ENCODE results near the gene ZNF438. TPM values are rescaled to one million over a fixed set of nuclear protein-coding genes. Genes with fewer than 3 reads are reported as not detected.
"Not testable (repeated sequence)": the region's sequence is repeated elsewhere in the genome, so short reads cannot be mapped to it uniquely, and the experiment has no call there.

ZNF438 gene
- total RNA-seq, 2 donors from 2014 or later = 10.6 to 14.5 TPM

DNA sequence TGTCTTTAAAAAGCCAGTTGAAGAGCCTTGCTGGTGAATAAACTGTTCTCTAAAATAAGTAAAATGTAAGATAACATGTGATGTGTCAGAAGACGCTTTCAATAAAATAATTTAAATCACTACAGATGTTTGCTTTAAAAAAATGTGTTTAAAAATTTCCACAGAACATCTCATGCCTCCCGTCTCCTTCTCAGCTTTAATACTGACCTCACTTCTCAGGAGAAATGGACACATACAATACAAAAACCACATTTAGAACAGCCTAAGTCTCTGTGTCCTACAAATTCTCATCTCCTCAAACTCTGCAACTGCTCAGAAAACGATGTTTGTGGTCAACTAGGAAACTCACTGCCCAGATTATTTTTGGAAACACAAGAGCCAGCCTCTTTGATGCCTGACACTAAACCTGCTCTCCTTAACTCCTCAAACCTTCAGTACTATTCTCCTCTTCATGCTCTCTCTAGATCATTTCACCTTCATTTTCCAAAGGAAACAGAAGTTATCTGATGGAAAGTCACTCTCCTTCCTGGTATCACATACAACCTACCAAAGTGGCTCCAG lies 120.3 kb downstream of the ZNF438 start:
- H3K27ac ChIP-seq = no peak overlapping the region
- ATAC-seq (ENCODE audit: insufficient number of reproducible peaks, low FRiP score, low read depth) = no peak

DNA sequence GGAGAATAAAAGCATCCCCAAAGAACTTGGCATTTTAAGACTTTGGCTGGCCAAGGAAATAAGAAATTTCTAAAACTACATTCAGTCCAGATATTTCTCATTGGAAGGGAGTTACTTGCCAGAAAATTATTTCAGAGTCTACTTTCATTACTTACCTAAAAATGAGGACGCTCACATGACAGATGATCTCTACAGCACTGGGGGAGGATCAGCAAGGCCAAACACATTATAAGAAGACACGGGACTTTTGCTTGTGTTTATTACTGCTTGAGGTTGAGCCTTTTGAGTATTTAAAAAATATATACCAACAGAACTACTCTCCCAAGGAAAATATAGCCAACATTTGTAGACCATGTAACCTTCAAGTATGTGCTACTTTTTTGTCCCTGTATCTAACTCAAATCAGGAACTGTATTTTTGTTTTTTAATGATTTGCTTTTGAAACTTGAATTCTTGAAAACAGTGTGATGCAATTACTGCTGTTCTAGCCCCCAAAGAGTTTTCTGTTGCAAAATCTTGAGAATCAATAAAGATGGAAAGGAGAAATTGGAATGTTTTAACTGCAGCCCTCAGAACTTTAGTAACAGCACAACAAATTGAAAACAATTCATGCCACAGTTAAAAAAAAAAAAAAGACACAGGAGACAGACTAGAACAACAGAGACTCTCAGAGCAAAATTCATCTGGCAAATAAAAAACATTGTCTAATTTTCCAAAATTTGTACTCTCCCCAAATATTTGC lies 128.1 kb downstream of the ZNF438 start:
- TF ChIP-seq CTCF (IDR thresholded peaks at IDR 0.05) = no peak
- Histone ChIP-seq H3K4me1 (ENCODE audit: control insufficient read depth in 1 of 2, low read depth in 2 of 2) (no peaks in the 10 kb centered on the region), H3K4me3 (no peak overlapping the region), H3K36me3 (peaks cover 11% of the 10 kb centered on the region), H3K9me3 (no peaks in the 10 kb centered on the region), H3K27me3 (replicated peaks; ENCODE audit: insufficient read depth) (no peaks in the 10 kb centered on the region), H3K27ac (no peak overlapping the region)
- DNase-seq (ENCODE audit: low spot score) (no peak), ATAC-seq (ENCODE audit: insufficient number of reproducible peaks, low FRiP score, low read depth) (no peak)

More for the DNA sequence above, 120.3 kb downstream of the ZNF438 start:
- H3K27me3 ChIP-seq (replicated peaks; ENCODE audit: insufficient read depth) = no peaks in the 10 kb centered on the region
- no peak overlapping the region for H3K4me3 ChIP-seq
- no peaks in the 10 kb centered on the region for H3K9me3 ChIP-seq
- no peak for DNase-seq (ENCODE audit: low spot score)
- TF ChIP-seq CTCF (IDR thresholded peaks at IDR 0.05) = no peak
- H3K4me1 ChIP-seq (ENCODE audit: control insufficient read depth in 1 of 2, low read depth in 2 of 2) = peaks cover 3 to 10% of the 10 kb centered on the region in 2 donors
- H3K36me3 ChIP-seq = peaks cover 5% of the 10 kb centered on the region

GRCh38 chr10:30902621-30903396 lies 128.9 kb downstream of the ZNF438 start:
- no peak for ATAC-seq (ENCODE audit: insufficient number of reproducible peaks, low FRiP score, low read depth)
- DNase-seq (ENCODE audit: low spot score) = no peak
- no peak overlapping the region for H3K27ac ChIP-seq
- no peaks in the 10 kb centered on the region for H3K9me3 ChIP-seq
- H3K27me3 ChIP-seq (replicated peaks; ENCODE audit: insufficient read depth) = no peaks in the 10 kb centered on the region
- H3K4me3 ChIP-seq = no peak overlapping the region
- H3K4me1 ChIP-seq (ENCODE audit: control insufficient read depth in 1 of 2, low read depth in 2 of 2) = no peaks in the 10 kb centered on the region
- H3K36me3 ChIP-seq = peaks cover 6% of the 10 kb centered on the region
- no peak for TF ChIP-seq CTCF (IDR thresholded peaks at IDR 0.05)

- not testable (repeated sequence) for H3K36me3 ChIP-seq; H3K9me3 ChIP-seq; H3K4me3 ChIP-seq; H3K4me1 ChIP-seq (ENCODE audit: control insufficient read depth in 1 of 2, low read depth in 2 of 2); H3K27ac ChIP-seq; ATAC-seq (ENCODE audit: insufficient number of reproducible peaks, low FRiP score, low read depth); DNase-seq (ENCODE audit: low spot score); H3K27me3 ChIP-seq (replicated peaks; ENCODE audit: insufficient read depth)
Observed at GRCh38 chr10:30901487-30901886, 130.2 kb downstream of the ZNF438 start.

- no peak for DNase-seq (ENCODE audit: low spot score)
- peaks cover 6% of the 10 kb centered on the region for H3K36me3 ChIP-seq
- TF ChIP-seq CTCF (IDR thresholded peaks at IDR 0.05) = no peak
- H3K27ac ChIP-seq = no peak overlapping the region
- ATAC-seq (ENCODE audit: insufficient number of reproducible peaks, low FRiP score, low read depth) = no peak
- no peaks in the 10 kb centered on the region for H3K4me1 ChIP-seq (ENCODE audit: control insufficient read depth in 1 of 2, low read depth in 2 of 2)
- no peaks in the 10 kb centered on the region for H3K9me3 ChIP-seq
- H3K4me3 ChIP-seq = no peak overlapping the region
- H3K27me3 ChIP-seq (replicated peaks; ENCODE audit: insufficient read depth) = no peaks in the 10 kb centered on the region
Observed at GRCh38 chr10:30898964-30899363, 132.7 kb downstream of the ZNF438 start.
